Activated T-helper 1 cell treated with anti-CD3 and anti-CD28 coated beads, Interleukin-2, amount 50 U/mL, for 16 hours (primary cell): ENCODE measurements around the gene KLHL21.
A peak's percentile ranks its signal among the peaks of the same experiment; 100 is the strongest.

Source experiments
- DNase-seq, 2 donors: peaks; one replicate each; pipeline ENCODE4 v3.0.0-alpha.2; 2020; ENCODE audit warnings: low read depth in 1 of 2, low spot score in 1 of 2

The KLHL21 gene

DNA sequence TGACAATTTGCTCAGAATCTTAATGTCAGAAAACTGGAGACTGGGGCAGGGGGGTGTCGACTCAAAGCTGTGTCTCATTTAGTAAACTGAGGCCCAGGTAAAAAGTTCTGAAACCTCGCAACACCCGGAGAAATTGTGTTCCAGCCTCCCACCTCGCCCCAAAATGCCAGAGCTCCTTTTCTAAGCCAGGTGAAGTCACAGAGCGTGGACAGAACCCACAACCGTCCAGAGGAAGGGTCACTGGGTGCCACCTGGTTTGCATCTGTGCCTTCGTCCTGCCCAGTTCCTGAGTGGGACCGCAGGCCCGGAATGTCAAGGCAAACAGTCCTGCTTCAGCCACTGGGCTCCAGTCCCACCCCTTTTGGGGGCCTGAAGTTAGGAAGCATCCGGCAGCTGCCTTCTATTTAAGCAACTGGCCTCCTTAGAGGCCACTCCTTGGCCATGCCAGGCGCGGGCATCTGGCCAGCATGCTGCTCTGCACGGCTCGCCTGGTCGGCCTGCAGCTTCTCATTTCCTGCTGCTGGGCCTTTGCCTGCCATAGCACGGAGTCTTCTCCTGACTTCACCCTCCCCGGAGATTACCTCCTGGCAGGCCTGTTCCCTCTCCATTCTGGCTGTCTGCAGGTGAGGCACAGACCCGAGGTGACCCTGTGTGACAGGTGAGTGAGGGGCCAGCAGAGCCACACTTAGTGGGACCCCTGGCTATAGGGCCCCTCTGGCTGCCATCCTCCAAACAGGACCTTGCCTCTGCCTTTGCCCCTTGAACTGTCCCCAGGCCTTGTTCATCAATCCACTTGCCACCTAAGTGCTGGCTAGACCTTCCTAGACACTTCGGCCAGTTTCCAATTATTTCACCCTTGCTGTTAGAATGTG lies 47.5 kb downstream of the KLHL21 start, which contains the start of gene TAS1R1:
TAS1R1 (plus strand) TSS at position 401 of the 872 bp plus-strand sequence; CDS start at position 468, 67 bp downstream.
- DNase-seq = no peak

DNA sequence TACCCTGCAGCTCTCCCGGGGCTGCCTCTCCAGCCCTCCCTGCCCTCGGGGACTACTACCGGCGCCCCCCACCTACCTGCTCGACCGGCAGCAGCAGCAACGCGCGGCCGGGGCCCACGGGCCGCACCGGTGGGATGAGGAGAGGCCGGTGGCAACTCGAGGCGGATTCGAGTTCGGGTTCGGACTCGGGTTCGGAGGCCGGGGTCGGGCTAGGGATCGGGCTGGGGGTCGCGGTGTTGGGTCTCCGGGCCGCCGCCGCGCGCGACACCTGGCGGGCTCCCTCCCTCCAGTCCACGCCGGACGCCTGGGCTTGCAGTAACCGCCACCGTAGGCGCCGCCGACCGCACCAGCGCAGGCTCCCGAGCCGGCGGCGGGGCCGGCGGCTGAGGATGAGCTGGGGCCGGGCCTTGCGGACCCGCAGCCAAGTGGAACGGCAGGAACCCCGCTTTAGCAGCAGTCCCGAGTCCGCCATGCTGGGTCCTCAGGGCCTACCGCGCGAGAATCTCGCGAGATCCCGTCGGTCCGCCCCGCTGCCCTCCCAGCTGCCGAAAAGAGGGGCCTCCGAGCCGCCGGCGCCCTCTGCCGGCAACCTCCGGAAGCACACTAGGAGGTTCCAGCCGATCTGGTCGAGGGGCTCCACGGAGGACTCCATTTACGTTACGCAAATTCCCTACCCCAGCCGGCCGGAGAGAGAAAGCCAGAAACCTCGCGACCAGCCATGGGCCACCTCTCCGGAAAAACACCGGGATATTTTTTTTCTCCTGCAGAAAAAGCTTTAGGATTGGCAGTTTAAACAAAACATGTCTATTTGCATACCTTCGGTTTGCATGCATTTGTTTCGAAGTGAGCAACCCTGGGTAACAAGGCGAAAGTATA lies 48.4 kb downstream of the KLHL21 start, which contains the start of gene NOL9:
NOL9 (minus strand) TSS at position 483 of the 876 bp plus-strand sequence; CDS start at position 472, 11 bp downstream.
- DNase-seq = peak; percentile 91 to 92

GRCh38 chr1:6547301-6547700 lies 55.4 kb downstream of the KLHL21 start:
- no peak for DNase-seq

GRCh38 chr1:6546326-6546725 lies 56.3 kb downstream of the KLHL21 start:
- no peak for DNase-seq

GRCh38 chr1:6545276-6546112 lies 57.2 kb downstream of the KLHL21 start:
- no peak for DNase-seq

DNA sequence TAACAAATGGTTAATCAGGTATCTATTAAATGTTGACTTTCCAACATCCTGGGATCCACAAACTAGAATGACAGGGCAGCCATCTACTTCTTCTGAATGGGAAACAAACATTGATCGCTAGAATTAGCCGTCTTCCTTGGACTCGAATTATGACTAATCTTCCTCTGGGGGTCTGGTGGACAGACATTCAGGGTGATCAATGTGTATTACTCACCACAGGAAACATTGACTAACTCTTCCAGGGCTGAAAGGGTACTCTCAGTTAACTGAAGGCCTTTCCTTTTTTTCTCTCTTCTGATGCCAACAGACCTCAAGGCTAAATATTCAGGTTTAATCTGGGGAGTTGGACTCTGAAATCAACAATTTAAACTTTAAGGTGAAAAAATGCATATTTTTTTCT lies 57.8 kb downstream of the KLHL21 start:
- no peak for DNase-seq
